Measurements from ENCODE around the gene VAV2.

VAV2 gene

DNA sequence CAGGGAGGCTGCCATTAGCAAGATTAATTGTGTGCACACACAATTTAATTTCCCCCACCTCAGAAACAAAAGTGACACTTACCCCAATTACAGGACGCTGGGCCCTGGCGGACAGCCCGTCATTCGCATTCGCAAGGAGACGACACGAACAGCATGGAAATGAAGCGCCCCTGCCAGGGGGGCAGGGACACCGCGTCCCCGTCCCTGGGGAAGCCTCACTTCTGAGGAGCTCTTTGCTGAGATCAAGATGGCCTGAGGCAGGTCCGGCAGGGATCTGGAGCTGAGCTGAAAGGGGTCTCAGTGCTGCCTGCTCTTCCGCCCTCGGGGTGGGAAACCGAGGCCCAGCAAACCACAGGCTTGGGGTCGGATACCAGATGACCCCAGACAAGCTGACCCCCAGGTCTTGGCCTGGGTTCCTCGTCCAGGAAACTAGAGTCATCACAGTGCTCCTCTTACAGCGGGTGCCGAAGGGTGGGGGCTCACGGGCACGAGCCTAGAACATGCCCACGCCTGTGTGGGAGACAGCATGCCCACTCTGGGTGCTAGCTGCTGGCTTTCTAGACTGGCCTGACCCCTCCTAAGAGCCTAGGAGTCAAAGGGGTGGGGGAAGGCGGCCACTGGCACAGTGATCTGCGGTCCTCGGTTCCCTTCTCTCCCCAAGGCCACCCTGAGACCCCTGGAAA is 103.2 kb downstream of the VAV2 start:
- DNase-seq, result peak; percentile 86 to 97

DNA sequence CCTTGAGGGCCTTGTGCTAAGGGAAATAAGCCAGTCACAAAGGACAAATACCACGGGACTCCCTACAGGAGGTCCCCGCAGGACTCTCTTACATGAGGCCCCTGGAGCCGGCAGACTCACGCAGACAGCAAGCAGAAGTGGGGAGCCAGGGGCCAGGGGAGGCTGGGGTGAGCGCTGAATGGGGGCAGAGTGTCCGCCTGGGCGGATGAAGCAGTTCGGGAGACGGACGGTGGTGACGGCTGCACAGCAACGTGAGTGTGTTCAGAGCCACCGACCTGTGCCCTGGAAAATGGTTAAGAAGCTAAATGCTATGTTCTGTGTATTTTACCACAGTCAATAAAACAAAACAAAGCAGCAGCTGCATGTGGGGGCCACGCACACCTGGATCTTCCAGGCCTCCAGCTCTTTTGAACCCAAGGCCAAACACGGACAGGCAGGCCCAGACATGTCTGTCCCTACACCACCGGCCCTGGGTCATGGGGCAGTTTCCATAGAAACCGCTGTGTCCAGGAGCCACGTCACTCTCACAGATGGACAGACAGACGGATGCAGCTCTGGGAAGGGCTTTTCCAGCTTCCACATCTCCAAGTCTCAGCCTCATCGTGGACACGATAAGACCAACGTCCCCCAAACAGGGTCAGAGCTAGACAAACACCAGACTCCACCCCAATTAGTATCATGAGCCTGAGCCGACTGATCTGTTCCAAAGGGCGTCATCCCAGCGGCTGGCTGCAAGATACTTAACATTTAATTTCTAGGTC is 103.9 kb downstream of the VAV2 start:
- peak; percentile 86 to 94 for DNase-seq

- no peak for DNase-seq
These were observed 104.5 kb downstream of the VAV2 start for GRCh38 chr9:133887540-133888047.

- peak in 1 of 2 experiments; percentile 69 for DNase-seq
These were observed 105.3 kb downstream of the VAV2 start for GRCh38 chr9:133886563-133887501.

- DNase-seq, result no peak
These were observed 107.0 kb downstream of the VAV2 start for GRCh38 chr9:133884907-133885744.

DNA sequence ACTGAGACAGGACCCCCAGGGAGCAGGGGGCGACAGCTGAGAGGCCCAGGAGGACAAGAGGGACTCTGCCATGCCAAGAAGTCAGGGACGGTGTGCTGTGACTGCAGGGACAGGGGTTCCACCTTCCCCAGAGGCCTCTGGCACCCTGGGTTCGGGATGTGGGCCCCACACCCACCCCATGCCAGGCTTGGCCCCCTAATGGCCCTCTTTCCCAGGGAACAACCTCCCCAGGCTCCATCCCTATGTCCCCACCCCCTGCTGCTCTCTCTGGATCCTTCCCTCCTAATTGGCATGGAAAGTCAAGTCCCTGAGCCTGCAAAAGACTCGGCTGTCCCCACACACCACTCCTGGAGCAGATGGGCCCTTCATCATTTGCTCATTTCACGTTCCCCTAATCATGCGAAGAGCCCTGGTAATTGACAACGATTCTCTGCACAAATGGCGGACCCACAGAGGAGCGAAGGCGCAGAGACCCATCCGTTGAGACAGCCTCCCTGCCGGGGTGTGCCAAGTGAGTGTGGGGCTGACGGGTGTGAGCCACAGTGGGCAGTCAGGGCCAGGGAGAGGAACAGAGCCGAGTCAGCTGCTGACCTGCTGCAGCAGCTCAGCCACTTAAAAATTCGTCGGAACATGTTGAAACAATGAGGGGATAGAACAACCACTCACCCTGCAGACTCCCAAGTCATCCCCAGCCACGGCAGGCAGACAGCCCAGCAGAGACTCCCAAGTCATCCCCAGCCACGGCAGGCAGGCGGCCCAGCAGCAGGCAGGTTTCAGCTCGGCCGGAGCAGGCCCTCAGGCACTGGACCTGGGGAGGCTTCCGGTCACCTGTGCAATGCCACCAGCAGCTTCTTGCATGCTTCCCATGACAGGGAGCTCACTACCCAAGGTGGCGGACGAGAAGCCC is 109.0 kb downstream of the VAV2 start:
- no peak for DNase-seq

DNA sequence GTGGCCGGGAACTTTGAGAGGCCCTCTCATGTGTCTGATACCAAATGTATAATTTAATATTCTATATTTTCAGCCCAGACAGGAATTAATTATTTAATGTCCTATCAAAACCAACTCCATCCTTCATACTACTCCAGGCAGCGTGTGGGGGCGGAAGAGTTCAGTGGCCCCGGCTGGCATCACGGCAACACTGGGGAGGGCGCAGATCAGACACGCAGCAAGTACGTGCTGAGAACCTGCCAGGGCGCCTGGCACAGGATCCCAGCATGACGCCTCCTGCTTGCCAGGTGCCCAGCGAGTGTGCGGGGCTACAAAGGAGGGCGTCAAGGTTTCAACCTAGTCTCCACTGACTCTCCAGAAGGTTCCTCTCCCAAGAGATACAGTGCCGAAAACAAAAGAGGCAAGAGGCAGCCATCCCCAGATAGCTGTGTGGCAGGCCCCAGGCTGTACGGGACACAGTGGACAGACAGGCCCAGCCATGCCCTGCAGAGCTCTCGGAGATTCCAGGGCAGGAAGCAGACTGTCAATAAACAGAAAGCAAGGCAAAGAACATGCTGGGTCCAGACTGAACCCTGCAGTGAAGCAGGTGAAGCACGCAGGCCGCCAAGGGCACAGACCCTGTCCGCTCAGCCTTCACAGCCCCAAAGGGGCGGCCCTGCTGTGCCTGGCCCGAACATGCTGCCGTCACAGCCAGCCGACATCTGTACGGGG is 110.3 kb downstream of the VAV2 start:
- DNase-seq, result peak; percentile 52 to 87

- DNase-seq, result peak; percentile 18 to 60
These were observed 111.1 kb downstream of the VAV2 start for GRCh38 chr9:133880851-133881661.

GRCh38 chr9:133880136-133880535 is 112.0 kb downstream of the VAV2 start:
- peak; percentile 40 to 64 for DNase-seq

- no peak for DNase-seq
These were observed 112.5 kb downstream of the VAV2 start for GRCh38 chr9:133879615-133880014.

DNA sequence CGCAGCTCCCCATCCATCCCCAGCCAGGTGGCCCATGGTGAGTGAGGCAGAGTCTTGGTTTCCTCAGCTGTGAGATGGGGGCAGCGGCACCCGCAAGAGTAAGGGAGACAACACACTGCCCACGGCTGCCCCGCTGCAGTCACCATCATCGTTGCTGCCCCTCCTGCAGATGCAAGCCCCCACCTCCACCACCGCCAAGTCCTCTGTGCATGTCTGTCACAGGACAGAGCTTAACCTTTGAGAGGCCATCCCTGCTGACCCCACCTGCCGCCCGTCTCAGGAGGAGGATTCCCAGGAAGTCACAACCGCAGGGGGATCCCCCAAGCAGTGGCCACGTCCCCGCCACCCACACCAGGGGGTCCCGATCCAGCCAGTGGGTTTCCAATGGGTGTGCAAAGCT is 113.7 kb downstream of the VAV2 start:
- no peak for DNase-seq

DNA sequence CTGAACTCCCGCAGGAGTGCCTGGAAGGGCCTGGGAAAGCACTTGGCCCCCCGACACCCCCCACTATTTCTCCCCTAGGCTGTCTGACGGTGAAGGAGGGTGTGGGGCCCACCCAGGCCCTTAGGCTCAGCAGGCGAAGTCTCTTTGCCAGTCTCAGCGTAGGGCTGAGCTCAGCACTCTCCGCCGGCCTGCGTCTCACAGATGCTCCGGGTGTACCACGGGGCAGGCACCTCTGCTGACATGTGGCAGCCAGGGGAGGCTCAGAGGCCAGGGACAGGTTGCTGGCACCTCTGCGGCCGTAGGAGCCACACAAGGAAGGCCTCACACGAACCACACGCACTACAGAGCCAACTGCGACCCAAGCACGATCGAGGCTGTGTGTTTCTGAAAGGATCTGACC is 114.2 kb downstream of the VAV2 start:
- DNase-seq, result no peak

- no peak for DNase-seq
These were observed 114.8 kb downstream of the VAV2 start for GRCh38 chr9:133877327-133877726.

DNA sequence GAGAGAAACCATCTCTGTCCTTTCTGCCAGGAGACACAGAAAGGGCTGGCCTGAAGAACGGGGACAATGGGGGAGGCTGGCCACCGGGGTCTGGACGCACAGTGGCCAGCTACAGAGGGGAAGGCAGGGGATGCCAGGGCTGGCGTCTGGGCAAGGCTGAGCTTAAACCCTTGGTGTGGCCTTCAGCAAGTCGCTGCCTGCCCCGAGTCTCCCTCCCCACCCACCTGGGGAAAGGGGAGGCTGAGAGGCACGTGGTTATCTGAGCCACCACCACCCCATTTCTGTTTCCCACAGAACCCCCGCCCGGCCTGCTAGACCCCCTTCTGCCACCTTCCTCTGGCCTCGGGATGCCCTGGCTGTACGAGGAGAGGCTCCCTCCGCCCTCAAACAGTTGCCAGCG is 115.3 kb downstream of the VAV2 start:
- DNase-seq, result no peak

DNA sequence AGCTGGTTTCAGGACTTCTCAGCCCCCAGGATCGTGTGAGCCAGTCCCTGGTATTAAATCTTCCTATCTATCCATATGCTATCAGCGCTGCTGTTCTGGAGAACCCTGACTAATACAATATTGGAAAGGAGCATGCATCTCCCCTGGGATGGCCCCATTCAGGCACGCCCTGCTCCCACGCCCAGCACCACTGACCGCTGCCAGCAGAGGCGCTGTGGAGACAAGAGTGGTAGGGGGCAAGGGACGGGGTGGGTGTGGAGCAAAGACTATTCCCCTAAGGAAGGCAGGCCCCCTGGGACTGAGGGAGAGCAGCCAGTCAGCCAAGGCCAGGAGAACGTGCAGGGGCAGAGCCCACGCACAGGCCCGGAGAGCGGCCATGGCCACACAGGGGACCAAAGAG is 116.0 kb downstream of the VAV2 start:
- no peak for DNase-seq

- DNase-seq, result no peak
These were observed 117.0 kb downstream of the VAV2 start for GRCh38 chr9:133875131-133875530.

DNA sequence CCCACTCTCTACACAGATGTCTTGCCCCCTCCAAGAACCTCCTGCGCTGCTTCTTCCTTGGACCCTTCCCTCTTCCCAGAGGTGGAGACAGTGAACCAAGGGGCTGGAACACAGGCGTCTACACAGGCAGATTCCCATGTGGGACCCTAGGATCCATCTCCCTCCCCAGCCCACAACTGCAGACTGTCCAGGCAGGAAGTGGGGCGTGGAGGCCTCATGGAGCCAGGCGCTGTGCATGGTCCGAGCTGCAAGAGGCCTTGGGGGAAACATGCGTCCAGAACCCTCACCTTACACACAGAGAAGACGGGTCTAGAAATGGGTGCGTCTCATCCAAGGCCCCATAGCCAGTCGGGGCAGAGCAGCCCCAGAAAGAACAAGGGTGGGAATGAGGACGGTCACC is 117.5 kb downstream of the VAV2 start:
- DNase-seq, result no peak

DNA sequence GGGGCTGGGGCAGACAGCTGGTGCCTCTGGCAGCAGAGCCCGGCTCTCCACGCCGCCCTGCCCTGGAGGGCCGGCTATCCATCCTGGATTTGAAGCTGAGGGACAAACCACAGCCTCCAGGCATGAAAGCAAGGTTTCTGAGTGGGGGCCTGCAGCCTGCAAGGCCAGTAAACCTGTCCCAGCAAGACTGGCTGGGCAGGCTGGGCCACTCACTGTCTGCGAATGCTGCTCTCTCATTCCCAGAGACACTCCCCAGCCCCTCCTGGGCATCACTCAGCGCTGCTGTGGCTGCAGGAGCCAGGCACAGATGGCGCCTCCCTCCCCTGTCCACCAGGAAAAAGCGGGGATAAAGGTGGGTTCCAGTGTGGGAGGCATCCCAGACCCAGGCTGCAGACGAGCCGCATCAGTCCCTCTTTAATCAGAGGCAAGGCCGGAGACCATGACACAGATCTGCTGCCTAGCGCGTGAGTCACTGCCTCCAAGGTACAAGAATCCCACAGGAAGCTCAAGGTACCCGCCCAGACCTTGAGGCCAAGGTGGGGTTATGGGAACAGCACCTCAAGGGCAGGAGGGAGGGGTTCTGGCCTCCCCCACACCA is 118.0 kb downstream of the VAV2 start:
- DNase-seq, result peak in 1 of 2 experiments; percentile 50

DNA sequence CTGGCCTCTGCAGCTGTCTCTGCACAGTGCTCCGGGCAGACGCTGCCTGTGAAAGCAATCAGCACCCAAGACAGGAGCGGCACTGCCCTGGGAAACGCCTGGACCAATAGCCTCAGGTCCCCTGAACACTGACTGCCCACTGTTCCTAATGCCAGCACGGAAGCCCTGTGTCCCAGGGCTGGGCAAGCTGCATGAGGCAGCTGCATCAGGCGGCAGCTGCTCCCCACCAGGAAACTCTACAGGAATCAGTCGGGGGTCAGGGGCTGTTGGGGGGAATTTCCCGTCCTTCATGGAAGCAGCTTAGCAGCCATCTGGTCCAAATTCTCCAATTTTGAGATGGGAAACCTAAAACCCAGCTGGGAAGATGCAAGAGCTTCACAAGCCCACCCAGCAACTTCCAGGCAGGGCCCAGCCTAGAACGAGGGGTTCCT is 118.6 kb downstream of the VAV2 start:
- peak; percentile 40 to 83 for DNase-seq
